Stimulated activated CD4-positive, alpha-beta T cell treated with anti-CD3 and anti-CD28 coated beads, Interleukin-4, amount 100 ng/mL, for 24 hours (primary cell): ENCODE measurements around the gene TMEM147.

Source experiments
- DNase-seq: peaks from one replicate; pipeline ENCODE4 v3.0.0-alpha.2; 2020

TMEM147 gene

GRCh38 chr19:35549174-35549788 is 3.9 kb downstream of the TMEM147 start:
- peak; percentile 67 for DNase-seq

GRCh38 chr19:35549879-35550523 is 4.6 kb downstream of the TMEM147 start:
- no peak for DNase-seq

- DNase-seq: no peak
Measured at GRCh38 chr19:35551091-35551810, 5.8 kb downstream of the TMEM147 start.

- DNase-seq: no peak
Measured at GRCh38 chr19:35552534-35553384, 7.3 kb downstream of the TMEM147 start.

- no peak for DNase-seq
Measured at GRCh38 chr19:35553385-35554000, 8.1 kb downstream of the TMEM147 start.

- no peak for DNase-seq
Measured at GRCh38 chr19:35554076-35554475, 8.7 kb downstream of the TMEM147 start.

- DNase-seq: no peak
Measured at GRCh38 chr19:35555301-35556005, 10.0 kb downstream of the TMEM147 start.

GRCh38 chr19:35556025-35556590 is 10.7 kb downstream of the TMEM147 start:
- no peak for DNase-seq

- no peak for DNase-seq
Measured at GRCh38 chr19:35556846-35557538, 11.6 kb downstream of the TMEM147 start.

GRCh38 chr19:35557539-35558399 is 12.3 kb downstream of the TMEM147 start:
- peak; percentile 47 for DNase-seq

GRCh38 chr19:35558400-35559280 is 13.2 kb downstream of the TMEM147 start:
- DNase-seq: no peak

- DNase-seq: no peak
Measured at GRCh38 chr19:35559281-35559659, 13.8 kb downstream of the TMEM147 start.

GRCh38 chr19:35559781-35560180 is 14.4 kb downstream of the TMEM147 start:
- no peak for DNase-seq

- no peak for DNase-seq
Measured at GRCh38 chr19:35560271-35560670, 14.8 kb downstream of the TMEM147 start.

- no peak for DNase-seq
Measured at GRCh38 chr19:35560677-35561076, 15.3 kb downstream of the TMEM147 start.

- DNase-seq: no peak
Measured at GRCh38 chr19:35561436-35561835, 16.0 kb downstream of the TMEM147 start.

GRCh38 chr19:35562336-35562735 is 16.9 kb downstream of the TMEM147 start:
- DNase-seq: no peak

GRCh38 chr19:35562776-35563175 is 17.4 kb downstream of the TMEM147 start:
- no peak for DNase-seq

GRCh38 chr19:35563207-35563829 is 17.9 kb downstream of the TMEM147 start, which contains the start of gene ATP4A:
TSS of gene ATP4A (minus strand) at chr19:35563658. CDS start at chr19:35563629, 29 bp downstream.
- no peak for DNase-seq
